Measurements from ENCODE around the gene NOCT. TPM values are rescaled to one million over a fixed set of nuclear protein-coding genes. Genes with fewer than 3 reads are reported as not detected.

NOCT gene
- total and polyA plus RNA-seq, 2 of the 4 experiments (the other 2 are of a cell fraction): 5.5 to 41.4 TPM

DNA sequence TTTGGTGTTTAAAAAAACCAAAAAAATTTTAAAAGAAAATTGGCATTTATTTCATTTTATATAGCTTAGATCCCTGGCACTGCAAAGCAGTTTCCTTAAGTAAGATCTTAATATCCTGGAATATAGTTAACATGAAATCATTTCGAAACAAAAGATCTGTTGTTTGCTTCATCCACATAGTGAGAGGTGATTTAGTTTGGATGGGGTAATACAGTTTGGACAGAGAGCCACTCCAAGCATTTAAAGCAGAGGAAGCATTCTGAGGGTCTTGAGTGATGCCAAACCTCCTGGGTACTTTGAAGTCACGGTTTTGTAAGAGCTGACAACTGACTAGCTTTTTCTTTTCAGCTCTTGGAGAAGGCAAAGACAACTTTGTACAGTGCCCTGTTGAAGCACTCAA is 28.7 kb downstream of the NOCT start:
- Histone ChIP-seq H3K9ac (ENCODE audit: low read depth, low read length) (no peak overlapping the region), H2BK15ac (ENCODE audit: low read depth, low read length) (no peak overlapping the region), H2AK5ac (ENCODE audit: low read depth, low read length) (no peak overlapping the region), H3K4me1 (ENCODE audit: control insufficient read depth, insufficient read depth, low read length) (peaks cover 8% of the 10 kb centered on the region; the same call in 1 of the 2 replicates), H4K91ac (ENCODE audit: insufficient read depth, low read depth, low read length) (no peak overlapping the region), H4K8ac (ENCODE audit: low read depth in 2 of 2, low read length in 2 of 2) (no peak overlapping the region), H4K20me1 (ENCODE audit: insufficient read depth, low read length) (peaks cover 48% of the 10 kb centered on the region), H3K79me1 (ENCODE audit: low read depth in 1 of 2, low read length in 2 of 2) (peaks cover 12 to 61% of the 10 kb centered on the region in 2 experiments), H2AFZ (replicated peaks; ENCODE audit: low read length, poor library complexity) (no peak overlapping the region), H3K27ac (ENCODE audit: insufficient read depth, low read length) (no peak overlapping the region), H2BK20ac (ENCODE audit: low read depth, low read length) (no peak overlapping the region), H3K9me3 (ENCODE audit: control insufficient read depth, insufficient read depth, low read length) (no peaks in the 10 kb centered on the region), H3K56ac (ENCODE audit: extremely low read depth, insufficient read depth, low read length) (no peak overlapping the region), H3K4me3 (ENCODE audit: insufficient read depth, low read depth, low read length) (no peak overlapping the region), H3K36me3 (ENCODE audit: control insufficient read depth, insufficient read depth, low read length) (peaks cover 15% of the 10 kb centered on the region), H3K14ac (replicated peaks; ENCODE audit: low read depth, low read length) (no peak overlapping the region), H3K23ac (ENCODE audit: low read depth, low read length) (0 out of 2 replicates have a peak overlapping the region, but pooled peaks have one; percentile 19), H3K27me3 (ENCODE audit: control insufficient read depth, insufficient read depth, low read length) (no peaks in the 10 kb centered on the region), H3K9me1 (ENCODE audit: insufficient read depth, low read length) (peaks cover 18% of the 10 kb centered on the region), H2AK9ac (replicated peaks; ENCODE audit: low read depth, low read length, poor library complexity) (no peak overlapping the region), H2BK5ac (ENCODE audit: low read depth, low read length, poor library complexity, severe bottlenecking) (no peak overlapping the region), H3K4me2 (ENCODE audit: low read depth, low read length) (no peak overlapping the region), H3K18ac (ENCODE audit: low read depth, low read length) (no peak overlapping the region), H2BK120ac (ENCODE audit: low read depth, low read length) (no peak overlapping the region), H4K5ac (ENCODE audit: low read depth, low read length) (no peak overlapping the region), H3K4ac (ENCODE audit: low read depth, low read length) (no peak overlapping the region)
- ChIA-PET CTCF (interaction anchor here (1.5 kb wide), 1 partner anchor 14 kb away, joined by 5 read pairs; no protein-coding TSS in a partner anchor), POLR2A (ENCODE audit: unreplicated experiment) (no interaction called here)
- no CpG with 5 or more reads among the region's 2 CpGs for WGBS, 2 experiments (ENCODE audit: extremely low coverage in 2 of 2, insufficient read length in 1 of 2)
- DNase-seq: no peak
- TF ChIP-seq MXI1 (IDR thresholded peaks at IDR 0.05; ENCODE audit: borderline replicate concordance, low read depth, low read length) (no peak), RAD21 (IDR thresholded peaks at IDR 0.05; ENCODE audit: low read length) (no peak), FOS (IDR thresholded peaks at IDR 0.05; ENCODE audit: low read depth, low read length) (no peak), NFE2L2 (IDR thresholded peaks at IDR 0.05; ENCODE audit: low read depth, low read length) (no peak), RCOR1 (IDR thresholded peaks at IDR 0.05; ENCODE audit: insufficient replicate concordance, low read length) (no peak), BHLHE40 (IDR thresholded peaks at IDR 0.05; ENCODE audit: low read depth, low read length) (no peak), SMC3 (IDR thresholded peaks at IDR 0.05; ENCODE audit: low read depth, low read length) (no peak), MAFK (IDR thresholded peaks at IDR 0.05; ENCODE audit: low read depth, low read length) (no peak), CEBPB (IDR thresholded peaks at IDR 0.05; ENCODE audit: low read depth, low read length) (no peak), POLR2A (IDR thresholded peaks at IDR 0.05; ENCODE audit: low read depth, low read length) (no peak)
- dilution Hi-C loops (cut with HindIII; ENCODE audit: low sequenced_read_pairs, unreplicated experiment): no loop called here
- no peak for ATAC-seq (ENCODE audit: low read depth)
- BruUV-seq (replicated peaks): no TSS peak
- intact Hi-C loops (cut with micrococcal nuclease): no loop called here
- in situ Hi-C loops (cut with MboI; ENCODE audit: low sequenced_read_pairs): no loop called here
